ENCODE measurements around the gene EEF1E1.

EEF1E1 gene

GRCh38 chr6:8065519-8065911, 36.8 kb downstream of the EEF1E1 start:
- Histone ChIP-seq H3K4me2 (ENCODE audit: insufficient read depth, low read length) (no peak overlapping the region), H3K4me3 (ENCODE audit: low read depth in 1 of 2, low read length in 2 of 2) (no peak overlapping the region), H3K36me3 (ENCODE audit: insufficient read depth, low read length) (peaks cover 10% of the 10 kb centered on the region), H4K20me1 (ENCODE audit: insufficient read depth, low read length) (no peaks in the 10 kb centered on the region), H3K4me1 (ENCODE audit: insufficient read depth, low read length) (peaks cover 20% of the 10 kb centered on the region), H3K27ac (ENCODE audit: low read length) (no peak overlapping the region), H2AFZ (ENCODE audit: low read depth, low read length) (peak overlapping the region; percentile 91), H3K79me2 (ENCODE audit: insufficient read depth, low read length) (peaks cover 32% of the 10 kb centered on the region), H3K9ac (ENCODE audit: low read depth, low read length) (no peak overlapping the region), H3K27me3 (ENCODE audit: insufficient read depth, low read length, poor library complexity) (no peaks in the 10 kb centered on the region), H3K9me3 (ENCODE audit: insufficient read depth, low read length, severe bottlenecking) (no peaks in the 10 kb centered on the region)
- no peak for TF ChIP-seq CTCF (IDR thresholded peaks at IDR 0.05; ENCODE audit: borderline replicate concordance, extremely low read depth, low read length, poor library complexity, severe bottlenecking)
- no peak for TF ChIP-seq EZH2 (IDR thresholded peaks at IDR 0.05; ENCODE audit: borderline replicate concordance, low read depth, low read length, severe bottlenecking)
- DNase-seq (no peak), ATAC-seq (ENCODE audit: insufficient read depth, low read depth) (no peak)

- Histone ChIP-seq H3K27ac (ENCODE audit: low read length) (peak overlapping the region; percentile 91), H2AFZ (ENCODE audit: low read depth, low read length) (peak overlapping the region; percentile 91), H3K27me3 (ENCODE audit: insufficient read depth, low read length, poor library complexity) (no peaks in the 10 kb centered on the region), H3K79me2 (ENCODE audit: insufficient read depth, low read length) (peaks cover 32% of the 10 kb centered on the region), H3K9me3 (ENCODE audit: insufficient read depth, low read length, severe bottlenecking) (no peaks in the 10 kb centered on the region), H4K20me1 (ENCODE audit: insufficient read depth, low read length) (no peaks in the 10 kb centered on the region), H3K9ac (ENCODE audit: low read depth, low read length) (peak overlapping the region; percentile 84), H3K4me3 (ENCODE audit: low read depth in 1 of 2, low read length in 2 of 2) (peak overlapping the region; percentile 61 to 77; a peak in 3 of 4 replicates), H3K4me2 (ENCODE audit: insufficient read depth, low read length) (peak overlapping the region; percentile 53), H3K36me3 (ENCODE audit: insufficient read depth, low read length) (peaks cover 16% of the 10 kb centered on the region), H3K4me1 (ENCODE audit: insufficient read depth, low read length) (peaks cover 20% of the 10 kb centered on the region)
- ATAC-seq (ENCODE audit: insufficient read depth, low read depth) (0 out of 3 replicates have a peak, but pooled peaks have one; percentile 11), DNase-seq (peak; percentile 10)
- TF ChIP-seq EZH2 (IDR thresholded peaks at IDR 0.05; ENCODE audit: borderline replicate concordance, low read depth, low read length, severe bottlenecking) = no peak
- no peak for TF ChIP-seq CTCF (IDR thresholded peaks at IDR 0.05; ENCODE audit: borderline replicate concordance, extremely low read depth, low read length, poor library complexity, severe bottlenecking)
Measured at GRCh38 chr6:8064638-8065518, 37.5 kb downstream of the EEF1E1 start.

GRCh38 chr6:8063761-8064637, 38.3 kb downstream of the EEF1E1 start, which contains the start of gene BLOC1S5:
Gene BLOC1S5, minus strand, starts transcription at chr6:8064389. Its CDS starts 13 bp downstream, at chr6:8064376.
- peak; percentile 10 for TF ChIP-seq CTCF (IDR thresholded peaks at IDR 0.05; ENCODE audit: borderline replicate concordance, extremely low read depth, low read length, poor library complexity, severe bottlenecking)
- TF ChIP-seq EZH2 (IDR thresholded peaks at IDR 0.05; ENCODE audit: borderline replicate concordance, low read depth, low read length, severe bottlenecking) = no peak
- Histone ChIP-seq H3K27ac (ENCODE audit: low read length) (peak within 1 kb of the TSS; percentile 91), H4K20me1 (ENCODE audit: insufficient read depth, low read length) (no peaks in the 10 kb centered on the region), H3K4me1 (ENCODE audit: insufficient read depth, low read length) (peaks cover 20% of the 10 kb centered on the region), H3K9me3 (ENCODE audit: insufficient read depth, low read length, severe bottlenecking) (no peaks in the 10 kb centered on the region), H3K27me3 (ENCODE audit: insufficient read depth, low read length, poor library complexity) (no peaks in the 10 kb centered on the region), H3K36me3 (ENCODE audit: insufficient read depth, low read length) (peaks cover 24% of the 10 kb centered on the region), H3K79me2 (ENCODE audit: insufficient read depth, low read length) (peaks cover 32% of the 10 kb centered on the region), H3K9ac (ENCODE audit: low read depth, low read length) (peak within 1 kb of the TSS; percentile 84), H2AFZ (ENCODE audit: low read depth, low read length) (peak within 1 kb of the TSS; percentile 92), H3K4me2 (ENCODE audit: insufficient read depth, low read length) (peak within 1 kb of the TSS; percentile 74), H3K4me3 (ENCODE audit: low read depth in 1 of 2, low read length in 2 of 2) (peak within 1 kb of the TSS; percentile 61 to 77; a peak in 3 of 4 replicates)
- DNase-seq = peak; percentile 98
- ATAC-seq (ENCODE audit: insufficient read depth, low read depth) = peak; percentile 94
